Right ventricle myocardium inferior (tissue), 1 donor: ENCODE data around the gene SDC4. TPM values are rescaled to one million over a fixed set of nuclear protein-coding genes. Genes with fewer than 3 reads are reported as not detected.

ENCODE experiments used
- ATAC-seq: fragments of 200-7000 bp; cut with Tn5 transposase; one replicate; pipeline ENCODE4 v1.9.1; 2020; ENCODE audit warnings: mild to moderate bottlenecking, moderate library complexity
- DNase-seq: peaks from one replicate; pipeline ENCODE4 v3.0.0; 2021; ENCODE audit errors: missing footprints
- intact Hi-C: fragments of 100-400 bp; cut with DNase I; formaldehyde crosslinking; loops from one replicate; pipeline ENCODE4 v1.11.0; 2022
- long read RNA-seq: library from polyadenylated mRNA; unstranded; transcript quantifications from one replicate; pipeline ENCODE4 v2.0.0, GENCODE V29; 2021
- total RNA-seq: library from RNA; stranded (reverse); fragmentation: NEBNext Ultra II Directional; extraction: Animal tissue kit (Norgen Biotek cat#: 25700); gene quantifications from one replicate; pipeline ENCODE4 v1.2.1, GENCODE V29; 2021
- donor health status: DM: no; HTN: yes; CAD: no; lungs with severe emphysema.

SDC4 gene, protein sequence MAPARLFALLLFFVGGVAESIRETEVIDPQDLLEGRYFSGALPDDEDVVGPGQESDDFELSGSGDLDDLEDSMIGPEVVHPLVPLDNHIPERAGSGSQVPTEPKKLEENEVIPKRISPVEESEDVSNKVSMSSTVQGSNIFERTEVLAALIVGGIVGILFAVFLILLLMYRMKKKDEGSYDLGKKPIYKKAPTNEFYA
- 82.1 TPM for total RNA-seq
- long read RNA-seq, transcript SDC4-201 (5 exons, 2,613 nt) = major isoform, 11 of 15 reads
- long read RNA-seq, partial matches to known transcripts = 0 of 15 reads
- long read RNA-seq, other reads (novel, unspliced or antisense) = 4 of 15 reads

- ATAC-seq (peak; percentile 82), DNase-seq (peak; percentile 75)
- intact Hi-C loops = no loop called here
Measured at GRCh38 chr20:45347936-45348778, at the start of gene SDC4. Gene SDC4 (minus strand): TSS chr20:45348424. CDS start chr20:45348384, 40 bp downstream.

- no peak for ATAC-seq
- intact Hi-C loops = no loop called here
- DNase-seq = no peak
Measured at GRCh38 chr20:45395114-45395415, 46.8 kb upstream of the SDC4 start.

GRCh38 chr20:45394221-45395113 lies 46.2 kb upstream of the SDC4 start:
- intact Hi-C loops = no loop called here
- DNase-seq = no peak
- no peak for ATAC-seq

- intact Hi-C loops = no loop called here
- ATAC-seq (no peak), DNase-seq (no peak)
Measured at GRCh38 chr20:45392733-45393132, 44.5 kb upstream of the SDC4 start.

- intact Hi-C loops = no loop called here
- DNase-seq = no peak
- ATAC-seq = no peak
Measured at GRCh38 chr20:45391559-45391958, 43.3 kb upstream of the SDC4 start.

DNA sequence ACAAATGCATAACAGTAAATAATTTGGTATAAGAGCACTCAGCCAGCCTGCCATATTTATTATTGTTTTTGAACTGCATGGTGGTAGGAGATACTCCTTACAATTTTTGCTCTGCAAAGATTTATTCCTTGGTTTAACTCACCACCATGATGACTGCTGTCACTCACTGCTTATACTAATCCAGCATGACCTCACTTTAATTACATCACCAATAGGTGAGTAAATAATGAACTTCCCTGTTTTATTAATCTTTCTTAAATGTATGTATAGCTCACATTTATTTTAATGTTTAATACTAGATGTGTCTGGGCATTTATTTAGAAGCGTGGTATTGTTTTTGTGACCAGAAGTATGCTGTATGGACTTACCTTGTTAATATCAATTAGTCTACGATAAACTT lies 42.7 kb upstream of the SDC4 start:
- intact Hi-C loops = no loop called here
- ATAC-seq = no peak
- DNase-seq = no peak

GRCh38 chr20:45387274-45387673 lies 39.0 kb upstream of the SDC4 start:
- ATAC-seq (no peak), DNase-seq (no peak)
- intact Hi-C loops = no loop called here

GRCh38 chr20:45378191-45378590 lies 30.0 kb upstream of the SDC4 start, which contains the start of gene TP53TG5:
Gene TP53TG5 (minus strand): TSS chr20:45378325. CDS start chr20:45378236, 89 bp downstream.
- no peak for ATAC-seq
- DNase-seq = no peak
- intact Hi-C loops = no loop called here

DNA sequence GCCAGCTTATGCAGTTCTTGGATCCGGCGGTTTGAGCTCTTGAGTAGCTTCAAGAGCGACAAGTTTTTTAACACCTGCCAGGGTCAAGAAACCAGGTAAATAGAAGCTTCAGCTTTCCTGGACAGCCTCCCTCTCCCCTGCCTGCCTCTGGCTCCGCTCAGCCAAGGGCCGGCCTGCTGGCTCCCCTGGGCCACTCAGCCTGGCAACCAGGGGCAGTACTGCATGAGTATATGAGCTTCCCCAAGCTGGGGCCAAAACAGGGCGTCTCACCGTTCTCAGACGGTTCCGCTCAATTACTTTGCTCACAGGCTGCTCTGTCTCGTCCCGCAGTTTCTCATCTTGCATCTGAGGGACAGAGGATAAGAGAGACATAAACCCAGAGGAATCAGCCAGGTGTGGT lies 29.0 kb upstream of the SDC4 start:
- no peak for ATAC-seq
- no peak for DNase-seq

DNA sequence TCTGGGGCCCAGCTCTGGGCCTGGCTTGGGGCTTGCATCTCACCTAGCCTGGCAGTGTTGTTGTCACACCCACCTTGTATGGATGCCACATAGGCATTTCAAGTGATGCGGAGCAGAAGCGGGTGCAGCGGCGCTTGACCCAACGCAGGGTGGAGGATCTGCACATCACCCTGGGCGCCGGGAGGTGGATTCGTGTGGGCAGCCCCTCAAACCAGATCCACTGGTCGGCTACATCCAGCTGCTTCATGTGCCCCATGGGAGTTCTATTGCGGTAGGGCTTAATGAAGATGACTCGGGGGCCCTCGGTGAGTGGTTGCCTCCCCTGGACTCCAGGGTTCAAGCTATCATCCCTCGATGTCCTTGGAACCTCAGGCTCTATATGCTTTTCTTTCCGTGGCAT lies 26.7 kb upstream of the SDC4 start:
- DNase-seq (no peak), ATAC-seq (no peak)
- intact Hi-C loops = loop anchor here (1.0 kb wide), 1 partner anchor 61 kb away; no protein-coding TSS in a partner anchor

More for the DNA sequence above, 29.0 kb upstream of the SDC4 start:
- intact Hi-C loops = no loop called here

DNA sequence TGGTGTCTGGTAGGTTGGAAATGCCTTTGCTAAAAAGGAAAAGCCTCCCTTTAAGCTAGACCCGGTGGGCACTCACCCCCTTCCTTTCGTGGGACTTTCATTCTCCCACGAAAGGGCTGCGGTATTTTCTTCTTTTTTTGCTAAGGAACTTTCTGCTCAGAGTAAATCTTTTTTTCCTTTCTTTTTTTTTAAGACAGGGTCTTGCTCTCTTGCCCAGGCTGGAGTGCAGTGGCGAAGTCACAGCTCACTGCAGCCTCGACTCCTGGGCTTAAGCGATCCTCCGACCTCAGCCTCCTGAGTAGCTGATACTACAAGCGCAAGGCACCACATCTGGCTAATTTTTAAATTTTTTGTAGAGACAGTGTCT lies 25.9 kb upstream of the SDC4 start:
- DNase-seq (no peak), ATAC-seq (no peak)
- intact Hi-C loops = loop anchor here (1.0 kb wide), 1 partner anchor 62 kb away; no protein-coding TSS in a partner anchor

GRCh38 chr20:45373353-45374100 lies 25.3 kb upstream of the SDC4 start:
- intact Hi-C loops = loop anchor here (1.0 to 2.0 kb wide), 3 partner anchors 10 to 63 kb away; partner anchors contain the start of gene SYS1
- ATAC-seq = peak; percentile 88
- DNase-seq = peak; percentile 92

DNA sequence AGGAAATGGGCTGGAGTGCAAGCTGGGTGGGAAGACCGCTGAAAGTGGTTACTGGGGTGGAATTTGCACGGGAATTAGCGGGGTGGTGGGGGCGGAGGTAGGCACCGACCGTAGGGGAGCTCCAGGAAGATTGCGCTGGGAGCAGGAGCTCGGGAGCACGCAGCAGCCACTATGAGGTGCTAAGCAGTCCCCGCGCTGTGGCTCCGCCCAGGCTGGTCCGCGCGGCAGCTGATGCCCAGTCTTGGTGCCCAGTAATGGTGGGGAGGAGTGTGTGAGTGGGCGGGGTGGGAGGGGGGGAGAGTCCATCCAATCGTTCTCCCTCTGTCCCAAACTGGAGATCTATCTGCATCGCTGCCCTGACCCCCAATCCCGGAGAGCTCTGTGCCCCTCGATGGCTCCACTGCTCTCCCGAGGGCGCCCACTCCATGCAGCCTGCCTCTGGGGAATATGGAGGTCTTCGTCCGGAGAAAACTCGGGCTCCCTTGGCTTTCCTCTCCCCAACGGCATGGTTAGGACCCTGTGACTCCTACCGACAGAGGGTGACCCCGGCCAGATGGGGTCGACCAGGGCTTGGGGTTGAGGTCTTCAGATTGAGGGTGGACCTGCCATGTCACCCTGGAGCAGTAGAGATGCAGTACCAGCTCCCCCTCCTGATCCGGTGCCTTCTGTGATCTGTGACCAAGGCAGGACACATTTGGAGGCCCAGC lies 24.6 kb upstream of the SDC4 start:
- DNase-seq (no peak), ATAC-seq (peak; percentile 74)
- intact Hi-C loops = loop anchor here (1.0 to 2.0 kb wide), 2 partner anchors 9 to 34 kb away; partner anchors contain the start of gene SYS1

- intact Hi-C loops = loop anchor here (2.0 kb wide), 1 partner anchor 35 kb away; no protein-coding TSS in a partner anchor
- DNase-seq = no peak
- ATAC-seq = no peak
Measured at GRCh38 chr20:45372241-45372640, 24.0 kb upstream of the SDC4 start.

DNA sequence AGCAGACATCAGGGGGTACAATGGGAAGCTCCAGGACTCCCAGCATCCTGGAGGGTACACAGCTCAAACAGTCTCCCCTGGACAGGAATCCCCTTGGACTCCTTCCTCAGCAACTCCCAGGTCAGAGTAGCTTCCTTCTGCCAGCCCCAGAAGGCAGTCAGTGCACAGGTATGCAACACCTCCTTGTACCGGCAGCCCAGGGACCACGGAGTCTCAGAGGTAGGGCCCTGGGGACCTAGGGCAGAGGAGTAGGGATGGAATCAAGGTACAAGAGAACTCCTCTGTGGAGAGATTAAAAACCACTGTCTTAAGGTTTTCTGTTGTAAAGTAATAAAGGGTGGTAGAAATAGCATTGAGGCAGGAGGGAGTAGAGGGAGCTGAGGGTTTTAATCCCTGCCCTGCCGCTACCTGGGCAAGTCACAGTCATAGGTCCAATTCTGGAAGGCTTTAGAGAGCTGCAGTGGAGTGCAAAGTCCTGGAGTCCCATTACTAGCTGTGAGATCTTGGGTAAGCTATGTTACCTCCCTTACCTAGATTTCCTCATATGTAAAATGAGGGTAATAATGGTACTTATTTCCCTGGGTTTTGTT lies 22.4 kb upstream of the SDC4 start:
- DNase-seq (no peak), ATAC-seq (no peak)
- intact Hi-C loops = no loop called here

DNA sequence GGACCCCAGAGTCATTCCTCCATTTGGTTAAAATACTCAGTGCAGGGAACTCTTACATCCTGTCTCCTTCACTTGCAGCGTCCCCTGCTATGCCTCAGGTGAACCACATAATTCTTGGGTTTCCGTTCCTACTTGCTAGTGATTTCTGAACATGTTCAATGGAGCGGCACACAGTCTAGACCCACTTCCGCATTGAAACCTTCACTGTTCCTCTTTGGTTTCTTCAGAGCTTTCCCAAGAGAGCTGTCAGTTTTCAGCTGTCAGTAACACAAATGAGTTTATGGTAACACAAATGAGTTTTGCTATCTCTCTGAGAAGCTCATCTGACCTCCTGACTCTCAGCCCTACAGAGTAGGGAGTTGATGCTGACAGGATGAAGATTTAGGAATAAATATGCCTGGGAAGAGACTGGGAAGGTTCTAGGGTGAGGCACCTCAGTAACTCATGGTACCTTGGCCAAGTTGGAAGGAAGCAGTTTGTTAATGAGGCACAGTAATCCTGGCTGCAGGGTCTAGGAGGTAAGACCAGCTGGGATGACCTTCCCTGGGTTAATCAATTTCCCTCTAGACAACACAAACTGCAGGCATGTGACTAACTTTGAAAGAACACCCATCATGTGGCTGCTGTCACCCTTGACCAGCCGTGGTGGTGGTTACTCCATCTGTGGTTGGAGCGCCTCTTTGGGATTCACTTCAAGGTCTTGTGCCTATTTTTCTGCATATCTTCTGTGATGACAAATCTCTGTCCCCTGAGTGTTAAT lies 20.2 kb upstream of the SDC4 start:
- DNase-seq = no peak
- intact Hi-C loops = no loop called here

GRCh38 chr20:45367126-45367525 lies 18.9 kb upstream of the SDC4 start:
- intact Hi-C loops = no loop called here
- no peak for ATAC-seq
- no peak for DNase-seq

More for the DNA sequence above, 20.2 kb upstream of the SDC4 start:
- no peak for ATAC-seq
